Measurements from ENCODE around the gene CYP2U1.
"Not testable (repeated sequence)": the region's sequence is repeated elsewhere in the genome, so short reads cannot be mapped to it uniquely, and the experiment has no call there.

CYP2U1 gene

DNA sequence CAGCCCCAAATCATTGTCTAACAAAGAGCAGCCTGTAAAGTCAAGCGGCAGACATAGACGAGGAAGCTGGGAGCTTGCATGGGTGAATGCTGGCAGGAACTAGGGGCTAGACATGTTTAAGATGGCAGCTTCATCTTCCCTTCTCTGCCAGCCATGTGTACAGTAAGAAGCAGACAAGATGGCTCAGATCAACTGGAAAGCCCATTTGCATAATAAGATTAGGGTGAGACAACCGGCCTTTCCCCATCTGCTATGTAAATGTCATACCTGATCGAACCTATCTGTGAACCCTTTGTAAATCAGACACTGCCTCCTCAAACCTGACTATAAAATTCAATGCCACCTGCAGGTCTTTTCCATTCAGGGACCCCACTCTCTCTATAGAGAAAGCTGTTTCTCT, 35.6 kb downstream of the CYP2U1 start:
- TF ChIP-seq, protein P1, sequence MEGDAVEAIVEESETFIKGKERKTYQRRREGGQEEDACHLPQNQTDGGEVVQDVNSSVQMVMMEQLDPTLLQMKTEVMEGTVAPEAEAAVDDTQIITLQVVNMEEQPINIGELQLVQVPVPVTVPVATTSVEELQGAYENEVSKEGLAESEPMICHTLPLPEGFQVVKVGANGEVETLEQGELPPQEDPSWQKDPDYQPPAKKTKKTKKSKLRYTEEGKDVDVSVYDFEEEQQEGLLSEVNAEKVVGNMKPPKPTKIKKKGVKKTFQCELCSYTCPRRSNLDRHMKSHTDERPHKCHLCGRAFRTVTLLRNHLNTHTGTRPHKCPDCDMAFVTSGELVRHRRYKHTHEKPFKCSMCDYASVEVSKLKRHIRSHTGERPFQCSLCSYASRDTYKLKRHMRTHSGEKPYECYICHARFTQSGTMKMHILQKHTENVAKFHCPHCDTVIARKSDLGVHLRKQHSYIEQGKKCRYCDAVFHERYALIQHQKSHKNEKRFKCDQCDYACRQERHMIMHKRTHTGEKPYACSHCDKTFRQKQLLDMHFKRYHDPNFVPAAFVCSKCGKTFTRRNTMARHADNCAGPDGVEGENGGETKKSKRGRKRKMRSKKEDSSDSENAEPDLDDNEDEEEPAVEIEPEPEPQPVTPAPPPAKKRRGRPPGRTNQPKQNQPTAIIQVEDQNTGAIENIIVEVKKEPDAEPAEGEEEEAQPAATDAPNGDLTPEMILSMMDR (conservative IDR thresholded peaks at IDR 0.05; ENCODE audit: control insufficient read depth, insufficient read depth, low read depth, low read length), result no peak
- H3K4me3 ChIP-seq (ENCODE audit: control insufficient read depth, low read depth, low read length), result no peak overlapping the region
- DNase-seq (ENCODE audit: low read depth), result no peak

DNA sequence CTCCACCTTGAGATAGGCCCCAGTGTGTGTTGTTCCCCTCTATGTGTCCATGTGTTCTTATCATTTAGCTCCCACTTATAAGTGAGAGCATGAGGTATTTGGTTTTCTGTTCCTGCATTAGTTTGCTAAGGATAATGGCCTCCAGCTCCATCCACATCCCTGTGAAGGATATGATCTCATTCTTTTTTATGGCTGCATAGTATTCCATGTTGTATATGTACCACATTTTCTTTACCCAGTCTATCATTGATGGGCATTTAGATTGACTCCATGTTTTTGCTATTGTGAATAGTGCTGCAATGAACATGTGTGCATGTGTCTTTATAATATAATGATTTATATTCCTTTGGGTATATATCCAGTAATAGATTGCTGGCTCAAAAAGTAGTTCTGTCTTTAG, 36.2 kb downstream of the CYP2U1 start:
- not testable (repeated sequence) for H3K4me3 ChIP-seq (ENCODE audit: control insufficient read depth, low read depth, low read length); DNase-seq (ENCODE audit: low read depth)

DNA sequence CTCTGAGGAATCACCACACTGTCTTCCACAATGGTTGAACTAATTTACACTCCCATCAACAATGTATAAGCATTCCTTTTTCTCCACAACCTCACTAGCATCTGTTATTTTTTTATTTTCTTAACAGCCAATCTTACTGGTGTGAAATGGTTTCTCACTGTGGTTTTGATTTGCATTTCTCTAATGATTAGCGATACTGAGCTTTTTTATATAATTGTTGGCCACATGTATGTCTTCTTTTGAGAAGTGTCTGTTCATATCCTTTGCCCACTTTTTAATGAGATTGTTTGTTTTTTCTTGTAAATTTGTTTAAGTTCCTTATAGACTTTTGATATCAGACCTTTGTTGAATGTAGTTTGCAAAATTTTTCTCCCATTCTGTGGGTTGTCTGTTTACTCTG, 36.6 kb downstream of the CYP2U1 start:
- DNase-seq (ENCODE audit: low read depth); H3K4me3 ChIP-seq (ENCODE audit: control insufficient read depth, low read depth, low read length): not testable (repeated sequence)

DNA sequence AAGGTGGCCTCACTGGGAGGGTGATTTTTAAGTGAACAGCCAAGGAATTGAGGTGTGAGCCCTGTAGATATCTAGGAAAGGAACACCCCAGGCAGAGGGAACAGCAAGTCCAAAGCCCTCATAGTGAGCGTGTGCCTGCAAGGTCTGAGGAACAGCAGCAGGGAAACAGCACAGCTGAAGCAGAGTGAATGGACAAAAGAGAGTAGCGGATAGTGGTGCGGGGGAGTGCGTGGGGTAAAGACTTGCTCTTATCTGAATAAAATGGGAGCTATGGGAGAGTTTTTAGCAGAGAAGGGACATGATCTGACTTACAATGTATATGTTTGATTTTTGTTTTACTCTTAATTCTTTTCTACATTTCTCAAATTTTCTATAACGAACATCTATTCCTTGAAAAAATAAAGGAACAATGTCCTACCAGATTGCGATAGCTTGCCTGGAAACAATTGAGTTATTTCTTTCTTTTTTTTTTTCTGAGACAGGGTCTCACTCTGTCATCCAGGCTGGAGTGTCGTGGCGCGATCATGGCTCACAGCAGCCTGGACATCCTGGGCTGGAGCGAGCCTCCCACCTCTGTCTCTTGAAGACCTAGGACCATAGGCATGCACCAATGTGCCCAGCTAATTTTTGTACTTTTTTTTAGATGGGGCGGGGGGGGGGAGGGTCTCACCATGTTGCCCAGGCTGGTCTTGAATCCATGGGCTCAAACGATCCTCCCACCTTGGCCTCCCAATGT, 38.9 kb downstream of the CYP2U1 start:
- TF ChIP-seq, protein P1 (conservative IDR thresholded peaks at IDR 0.05; ENCODE audit: control insufficient read depth, insufficient read depth, low read depth, low read length), result no peak
- no peak for DNase-seq (ENCODE audit: low read depth)
- no peak overlapping the region for H3K4me3 ChIP-seq (ENCODE audit: control insufficient read depth, low read depth, low read length)

DNA sequence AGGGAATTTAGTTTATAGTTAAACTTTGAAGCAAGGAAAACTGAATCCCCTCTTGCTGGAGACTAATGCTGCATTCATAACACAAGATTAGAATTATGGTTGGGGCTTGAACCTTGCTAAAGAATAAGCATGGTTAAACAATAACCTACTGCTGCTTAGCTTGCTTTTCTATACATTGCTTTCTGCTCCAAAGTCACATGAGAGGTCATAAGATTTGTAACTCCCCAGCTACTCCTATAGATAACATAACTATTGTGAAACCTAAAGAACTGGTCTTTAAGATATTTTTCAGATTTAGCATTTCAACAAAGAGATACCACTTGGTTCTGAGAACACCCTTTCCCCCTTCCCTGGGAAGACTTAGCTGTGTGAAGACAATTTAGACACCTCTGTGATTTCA, 41.3 kb downstream of the CYP2U1 start:
- TF ChIP-seq, protein P1 (conservative IDR thresholded peaks at IDR 0.05; ENCODE audit: control insufficient read depth, insufficient read depth, low read depth, low read length), result no peak
- no peak for DNase-seq (ENCODE audit: low read depth)
- no peak overlapping the region for H3K4me3 ChIP-seq (ENCODE audit: control insufficient read depth, low read depth, low read length)

DNA sequence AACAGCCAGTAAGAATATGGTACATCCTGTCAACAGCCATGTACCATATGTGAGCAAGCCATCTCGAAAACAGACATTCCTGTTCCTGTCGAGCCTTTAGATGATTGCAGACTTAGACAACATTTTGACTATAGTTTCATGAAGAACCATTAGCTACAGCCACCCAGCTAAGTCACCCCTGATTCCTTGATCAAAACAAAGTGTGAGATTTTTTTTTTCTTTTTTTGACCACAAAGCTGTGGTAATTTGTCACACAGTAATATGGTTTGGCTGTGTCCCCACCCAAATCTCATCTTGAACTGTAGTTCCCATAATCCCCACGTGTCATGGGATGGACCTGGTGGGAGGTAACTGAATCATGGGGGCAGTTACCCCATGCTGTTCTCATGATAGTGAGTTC, 43.2 kb downstream of the CYP2U1 start:
- DNase-seq (ENCODE audit: low read depth), result no peak
- TF ChIP-seq, protein P1 (conservative IDR thresholded peaks at IDR 0.05; ENCODE audit: control insufficient read depth, insufficient read depth, low read depth, low read length), result no peak
- H3K4me3 ChIP-seq (ENCODE audit: control insufficient read depth, low read depth, low read length), result no peak overlapping the region

DNA sequence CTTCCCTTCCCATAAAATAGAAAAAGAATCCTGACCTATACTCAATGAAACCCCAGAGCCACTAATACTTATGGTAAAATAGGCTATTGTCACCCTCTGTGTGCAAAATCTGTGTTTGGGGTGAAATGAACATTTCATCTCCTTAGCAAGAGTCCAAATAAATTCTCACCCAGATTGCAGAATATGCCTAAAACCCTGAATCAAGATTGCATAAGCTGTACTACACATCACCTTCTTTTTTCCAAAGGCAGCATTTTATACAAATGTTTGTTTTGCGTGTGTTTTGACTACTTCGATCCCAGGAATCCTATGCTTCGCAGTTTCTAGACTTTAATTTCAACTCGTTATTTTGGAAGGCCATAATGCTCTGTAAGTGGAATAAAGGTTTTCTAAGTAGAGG, 46.1 kb downstream of the CYP2U1 start:
- TF ChIP-seq, protein P1 (conservative IDR thresholded peaks at IDR 0.05; ENCODE audit: control insufficient read depth, insufficient read depth, low read depth, low read length), result no peak
- no peak overlapping the region for H3K4me3 ChIP-seq (ENCODE audit: control insufficient read depth, low read depth, low read length)
- no peak for DNase-seq (ENCODE audit: low read depth)

Data from fibroblast of mammary gland (primary cell).